ENCODE measurements around the gene OXGR1.

OXGR1 gene

GRCh38 chr13:97008643-97009042, 14.4 kb upstream of the OXGR1 start:
- TF ChIP-seq FOXP2 (optimal IDR thresholded peaks at IDR 0.05; ENCODE audit: borderline replicate concordance, extremely low read depth, extremely low read length, insufficient read depth) = no peak
- TF ChIP-seq SIN3A (IDR thresholded peaks at IDR 0.05; ENCODE audit: borderline replicate concordance, insufficient read depth, low read length) = no peak
- TF ChIP-seq POLR2AphosphoS5 (IDR thresholded peaks at IDR 0.05; ENCODE audit: low read depth, low read length) = no peak
- no peak for TF ChIP-seq REST (IDR thresholded peaks at IDR 0.05; ENCODE audit: insufficient read depth in 1 of 2, low read depth in 2 of 2, low read length in 2 of 2)
- TF ChIP-seq TAF1 (IDR thresholded peaks at IDR 0.05; ENCODE audit: borderline replicate concordance, insufficient read depth, low read length) = no peak

GRCh38 chr13:97005625-97006262, 11.5 kb upstream of the OXGR1 start:
- no peak for TF ChIP-seq SIN3A (IDR thresholded peaks at IDR 0.05; ENCODE audit: borderline replicate concordance, insufficient read depth, low read length)
- TF ChIP-seq FOXP2 (optimal IDR thresholded peaks at IDR 0.05; ENCODE audit: borderline replicate concordance, extremely low read depth, extremely low read length, insufficient read depth) = no peak
- TF ChIP-seq TAF1 (IDR thresholded peaks at IDR 0.05; ENCODE audit: borderline replicate concordance, insufficient read depth, low read length) = no peak
- no peak for TF ChIP-seq REST (IDR thresholded peaks at IDR 0.05; ENCODE audit: insufficient read depth in 1 of 2, low read depth in 2 of 2, low read length in 2 of 2)
- no peak for TF ChIP-seq POLR2AphosphoS5 (IDR thresholded peaks at IDR 0.05; ENCODE audit: low read depth, low read length)

- TF ChIP-seq REST (IDR thresholded peaks at IDR 0.05; ENCODE audit: insufficient read depth in 1 of 2, low read depth in 2 of 2, low read length in 2 of 2) = no peak
These were observed 10.6 kb upstream of the OXGR1 start for GRCh38 chr13:97004886-97005285.

DNA sequence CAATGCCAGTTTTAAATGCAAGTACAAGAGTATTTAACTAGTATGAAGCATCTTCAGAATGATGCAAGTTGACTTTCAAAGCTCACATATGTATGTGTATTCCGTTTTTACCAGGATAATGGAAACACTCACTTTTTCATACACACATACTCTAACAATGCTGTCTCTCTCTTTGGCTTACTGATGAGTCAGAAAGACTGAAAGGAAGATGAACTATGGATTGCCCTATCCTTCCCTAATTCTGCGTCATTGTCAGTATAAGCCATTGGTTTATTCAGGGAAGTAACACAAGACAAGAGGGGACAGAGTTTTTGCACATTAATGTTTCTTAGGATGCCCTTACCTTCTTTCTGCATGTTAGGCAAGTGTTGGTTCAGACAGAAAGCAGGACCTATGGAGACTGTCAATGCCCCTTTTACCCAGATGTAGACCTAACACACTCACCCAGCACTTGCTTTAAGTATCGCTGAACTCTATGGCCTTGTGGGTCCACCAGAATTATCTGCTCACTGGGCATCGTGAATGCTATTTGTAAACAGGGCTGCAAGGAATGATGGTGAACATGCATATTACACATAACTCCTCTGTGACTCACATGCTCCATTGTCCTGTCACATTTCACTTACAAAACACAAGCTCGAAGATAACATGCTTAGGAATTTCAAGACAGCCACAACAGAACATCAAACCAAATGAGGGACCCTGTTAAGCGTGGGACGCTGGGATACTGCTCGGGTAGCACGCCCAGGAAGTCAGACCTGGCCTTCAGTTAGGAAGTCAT, 10.0 kb upstream of the OXGR1 start:
- no peak for TF ChIP-seq POLR2AphosphoS5 (IDR thresholded peaks at IDR 0.05; ENCODE audit: low read depth, low read length)
- TF ChIP-seq REST (IDR thresholded peaks at IDR 0.05; ENCODE audit: insufficient read depth in 1 of 2, low read depth in 2 of 2, low read length in 2 of 2) = no peak
- no peak for TF ChIP-seq FOXP2 (optimal IDR thresholded peaks at IDR 0.05; ENCODE audit: borderline replicate concordance, extremely low read depth, extremely low read length, insufficient read depth)
- TF ChIP-seq SIN3A (IDR thresholded peaks at IDR 0.05; ENCODE audit: borderline replicate concordance, insufficient read depth, low read length) = no peak
- no peak for TF ChIP-seq TAF1 (IDR thresholded peaks at IDR 0.05; ENCODE audit: borderline replicate concordance, insufficient read depth, low read length)

All from PFSK-1 (cell line).